Measurements from ENCODE around the gene SH3PXD2A.
"Not testable (repeated sequence)": the region's sequence is repeated elsewhere in the genome, so short reads cannot be mapped to it uniquely, and the experiment has no call there.

SH3PXD2A gene

DNA sequence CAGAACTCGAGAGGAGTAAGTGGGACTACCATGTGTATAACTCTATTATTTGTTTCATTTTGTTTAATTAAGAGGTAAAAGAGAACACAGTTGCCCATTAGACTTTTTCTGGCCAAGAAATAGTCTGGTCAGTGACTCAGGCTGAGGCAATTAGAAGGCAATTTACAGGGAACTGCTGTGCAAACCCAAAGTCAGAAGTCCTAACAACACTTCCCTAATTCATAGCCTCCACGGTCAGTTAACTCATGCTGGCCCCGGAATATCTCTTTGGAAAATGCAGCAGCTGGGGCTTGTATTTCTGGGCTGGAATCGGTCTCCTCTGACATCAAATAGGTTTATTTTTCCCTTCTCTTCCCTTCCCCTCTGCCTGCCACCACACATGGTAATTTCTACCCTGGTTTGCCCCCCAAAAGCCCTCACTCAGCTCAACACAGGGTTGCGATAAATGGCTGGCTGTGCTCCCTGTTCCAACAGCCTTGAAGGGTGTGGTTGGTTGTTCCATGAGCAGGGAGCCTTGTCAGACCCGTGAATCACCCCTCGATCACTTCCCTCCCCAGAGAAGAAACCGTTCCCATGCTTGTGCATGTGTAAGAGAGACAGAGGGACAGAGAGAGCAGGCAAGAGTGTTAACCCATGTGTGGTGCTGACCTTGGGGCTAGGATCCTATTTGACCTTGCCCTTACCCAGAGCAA lies 5.3 kb downstream of the SH3PXD2A start:
- DNase-seq = peak; percentile 94

GRCh38 chr10:103849212-103849877 lies 6.0 kb downstream of the SH3PXD2A start:
- DNase-seq = no peak

- DNase-seq = peak; percentile 13
Observed at GRCh38 chr10:103847909-103848468, 7.4 kb downstream of the SH3PXD2A start.

GRCh38 chr10:103847346-103847745 lies 8.0 kb downstream of the SH3PXD2A start:
- no peak for DNase-seq

GRCh38 chr10:103845972-103846371 lies 9.4 kb downstream of the SH3PXD2A start:
- no peak for DNase-seq

DNA sequence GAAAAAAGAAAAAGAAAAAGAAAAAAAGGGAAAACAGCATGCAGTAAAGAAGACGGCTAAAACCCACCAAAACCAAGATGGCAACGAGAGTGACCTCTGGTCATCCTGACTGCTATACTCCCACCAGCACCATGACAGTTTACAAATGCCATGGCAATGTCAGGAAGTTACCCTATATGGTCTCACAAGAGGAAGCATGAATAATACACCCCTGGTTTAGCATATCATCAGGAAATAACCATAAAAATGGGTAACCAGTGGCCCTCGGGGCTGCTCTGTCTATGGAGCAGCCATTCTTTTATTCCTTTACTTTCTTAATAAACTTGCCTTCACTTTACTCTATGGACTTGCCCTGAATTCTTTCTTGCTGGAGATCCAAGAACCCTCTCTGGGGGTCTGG lies 10.0 kb downstream of the SH3PXD2A start:
- DNase-seq = not testable (repeated sequence)

- no peak for DNase-seq
Observed at GRCh38 chr10:103843854-103844570, 11.4 kb downstream of the SH3PXD2A start.

DNA sequence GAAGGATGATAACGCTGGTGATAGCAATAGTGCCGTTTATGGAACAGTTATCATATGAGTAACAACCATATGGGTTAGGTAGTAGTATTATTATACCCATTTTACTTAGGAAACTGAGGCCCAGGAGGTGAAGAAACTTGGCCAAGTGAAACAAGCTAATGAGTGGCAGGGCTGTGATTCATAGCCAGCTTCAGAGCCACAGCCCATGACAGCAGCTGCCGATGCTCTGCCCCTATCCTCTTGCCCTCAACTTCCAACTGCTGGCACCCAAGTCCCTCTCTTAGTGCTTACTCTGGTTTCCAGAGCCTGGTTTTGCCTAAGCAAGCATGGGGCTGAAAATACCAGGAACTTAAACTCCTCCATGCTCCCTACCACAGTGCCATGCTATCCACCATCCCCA lies 12.3 kb downstream of the SH3PXD2A start:
- no peak for DNase-seq

GRCh38 chr10:103842605-103843004 lies 12.8 kb downstream of the SH3PXD2A start:
- DNase-seq = no peak

DNA sequence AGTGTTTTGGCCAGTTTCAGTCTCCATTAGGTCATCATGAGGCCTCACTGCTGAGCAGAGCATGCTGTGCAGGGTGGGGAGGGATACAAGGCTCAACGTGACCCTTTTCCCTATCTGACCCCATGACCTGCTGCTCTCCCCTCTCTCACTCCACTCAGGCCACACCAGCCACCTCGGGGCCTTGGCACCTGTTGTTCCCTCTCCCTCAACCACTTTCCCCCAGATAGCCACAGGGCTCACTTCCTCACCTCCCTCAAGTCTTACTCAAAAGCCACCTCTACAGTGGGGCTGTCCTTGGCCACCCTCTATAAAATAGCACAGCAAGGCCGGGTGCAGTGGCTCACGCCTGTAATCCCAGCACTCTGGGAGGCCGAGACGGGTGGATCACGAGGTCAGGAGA lies 13.9 kb downstream of the SH3PXD2A start:
- no peak for DNase-seq

- DNase-seq = no peak
Observed at GRCh38 chr10:103840740-103841070, 14.7 kb downstream of the SH3PXD2A start.

GRCh38 chr10:103839872-103840739 lies 15.3 kb downstream of the SH3PXD2A start:
- DNase-seq = no peak

GRCh38 chr10:103839519-103839871 lies 15.9 kb downstream of the SH3PXD2A start:
- DNase-seq = no peak

GRCh38 chr10:103838862-103839518 lies 16.4 kb downstream of the SH3PXD2A start:
- no peak for DNase-seq

GRCh38 chr10:103838070-103838395 lies 17.3 kb downstream of the SH3PXD2A start:
- DNase-seq = no peak

DNA sequence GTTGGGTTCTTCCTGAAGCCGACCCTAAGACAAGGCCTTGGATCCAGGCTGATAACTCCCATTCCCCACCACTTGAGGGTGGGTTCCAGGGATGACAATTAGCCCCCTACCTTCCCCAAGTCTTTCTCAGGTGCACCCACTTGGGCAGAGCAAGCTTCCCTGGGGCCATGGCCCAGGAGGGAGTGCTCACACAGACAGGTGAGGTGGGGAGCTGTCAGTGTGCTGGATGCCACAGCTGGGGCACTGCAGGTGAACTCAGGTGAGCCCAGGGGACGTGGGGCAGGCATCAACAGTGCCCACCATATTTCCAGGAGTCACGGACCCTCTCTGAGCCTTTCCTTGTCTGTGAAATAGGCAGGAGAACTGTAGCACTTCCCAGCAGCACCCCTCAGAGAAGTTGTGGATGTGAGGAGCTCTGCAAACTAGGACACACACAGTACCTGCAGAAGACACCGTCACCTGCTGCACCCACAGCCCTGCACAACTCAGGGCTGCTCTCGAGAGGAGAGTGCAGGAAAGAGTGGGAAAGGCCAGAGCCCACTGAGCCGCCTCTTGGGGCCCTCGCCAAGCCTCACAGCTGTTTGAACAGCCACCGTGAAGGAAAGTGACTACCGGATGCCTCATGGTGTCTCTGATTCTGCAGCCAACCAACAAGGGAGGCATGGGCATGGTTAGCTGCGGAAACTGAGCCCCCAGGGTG lies 17.9 kb downstream of the SH3PXD2A start:
- no peak for DNase-seq

DNA sequence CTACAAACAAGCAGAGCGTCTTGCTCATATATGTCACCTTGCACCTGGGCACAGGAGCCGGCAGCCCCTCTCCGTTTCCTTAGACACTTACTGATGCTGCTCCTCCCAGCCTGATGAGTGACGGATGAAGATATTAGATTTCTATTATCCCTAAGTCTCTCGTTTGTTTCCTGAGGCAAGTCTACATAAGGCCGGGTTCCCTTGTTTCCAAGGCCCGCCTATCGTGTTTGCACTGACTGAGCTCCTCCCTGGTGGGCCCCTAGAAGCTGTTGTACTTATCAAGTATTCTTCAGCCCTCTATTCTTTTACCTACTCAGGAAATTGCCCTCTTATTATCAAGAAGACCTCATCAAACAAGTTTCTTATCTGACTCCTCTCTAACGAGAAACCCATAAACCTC lies 18.5 kb downstream of the SH3PXD2A start:
- no peak for DNase-seq

- no peak for DNase-seq
Observed at GRCh38 chr10:103836273-103836672, 19.1 kb downstream of the SH3PXD2A start.

DNA sequence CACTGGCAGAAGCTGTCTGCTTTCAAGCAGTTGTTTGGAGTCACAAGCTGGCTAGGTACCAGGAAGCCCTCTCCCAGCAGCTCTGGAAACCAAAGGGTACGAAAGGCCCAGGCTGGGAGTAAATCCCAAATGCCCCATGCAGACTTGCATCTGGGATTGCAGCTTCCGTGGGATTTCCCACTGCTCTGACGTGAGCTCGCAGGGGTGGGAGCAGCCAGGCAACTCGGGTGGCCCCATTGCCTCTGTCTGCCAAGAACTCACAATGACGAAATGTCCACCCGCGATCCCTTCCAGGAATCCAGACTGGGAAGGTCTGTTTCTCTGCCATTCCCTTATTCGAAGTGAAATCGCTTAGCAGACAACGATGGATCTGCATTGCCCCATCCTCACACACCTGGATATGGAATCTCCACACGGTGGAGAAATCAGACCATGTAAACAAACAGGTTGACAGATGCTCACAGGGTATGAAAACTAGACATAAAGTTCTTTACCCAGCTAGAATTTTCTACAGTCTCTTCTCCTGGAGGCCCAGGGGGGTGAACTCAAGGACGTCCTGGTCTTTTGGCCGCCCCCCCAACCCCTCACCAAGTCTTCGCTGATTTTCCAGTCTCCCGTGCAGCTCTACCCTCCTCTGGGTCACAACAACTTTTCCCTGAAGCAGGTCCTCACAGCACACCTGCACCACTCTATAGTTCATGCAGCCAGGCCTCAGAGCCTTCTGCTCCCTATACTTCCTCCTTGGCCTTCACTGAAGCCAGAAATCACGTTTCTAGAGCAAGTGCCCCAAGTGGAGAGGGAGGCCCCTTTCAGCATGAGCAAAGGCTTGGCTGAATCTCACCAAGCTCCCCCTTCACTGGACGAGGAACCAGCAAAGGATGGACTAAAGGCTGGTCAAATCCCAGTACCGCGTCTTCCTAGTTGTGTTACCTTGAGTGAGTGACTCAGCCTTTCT lies 20.0 kb downstream of the SH3PXD2A start:
- DNase-seq = no peak

GRCh38 chr10:103834436-103835095 lies 20.8 kb downstream of the SH3PXD2A start:
- no peak for DNase-seq
